K562 (cell line): Measurements from ENCODE around the gene TAS2R39. TPM values are rescaled to one million over a fixed set of nuclear protein-coding genes. Genes with fewer than 3 reads are reported as not detected.

Experiments used
- CTCF ChIP-seq, 3 experiments: IDR thresholded peaks in 2 of 3; conservative IDR thresholded peaks in 1 of 3; 2 replicates each; pipeline ENCODE4 v1.5.1; 2011 to 2012; ENCODE audit warnings: low read length in 3 of 3, mild to moderate bottlenecking in 3 of 3, control low read depth in 2 of 3, improper control_type of control experiment in 1 of 3, inconsistent platforms in 1 of 3, low read depth in 1 of 3, mixed read lengths in 1 of 3, moderate library complexity in 1 of 3; ENCODE audit not compliant: insufficient read depth in 2 of 3
- E4F1 ChIP-seq: fragments of 250-450 bp; sonication (Bioruptor Pico); IDR thresholded peaks from 2 replicates; pipeline ENCODE4 v1.5.0; 2021; ENCODE audit warnings: mild to moderate bottlenecking, borderline replicate concordance
- GTF3C2 ChIP-seq: IDR thresholded peaks from 3 replicates; pipeline ENCODE4 v1.6.1; 2011; ENCODE audit warnings: borderline replicate concordance, mild to moderate bottlenecking, moderate library complexity; ENCODE audit not compliant: insufficient read length; ENCODE audit errors: extremely low read depth
- PML ChIP-seq: IDR thresholded peaks from 2 replicates; pipeline ENCODE4 v1.6.1; 2012; ENCODE audit warnings: low read length, inconsistent platforms
- POLR3G ChIP-seq: IDR thresholded peaks from 2 replicates; pipeline ENCODE4 v1.6.1; 2011; ENCODE audit not compliant: insufficient read length, insufficient replicate concordance; ENCODE audit errors: extremely low read depth
- RUNX1 ChIP-seq: sonication (generic); IDR thresholded peaks from 2 replicates; pipeline ENCODE4 v1.6.1; 2016; ENCODE audit warnings: antibody characterized with exemption, low read depth
- TAF9B ChIP-seq: fragments of 450-650 bp; IDR thresholded peaks from 2 replicates; pipeline ENCODE4 v1.6.1; 2018; ENCODE audit warnings: mild to moderate bottlenecking; ENCODE audit not compliant: partially characterized antibody
- TCF7 ChIP-seq: sonication (generic); IDR thresholded peaks from 2 replicates; pipeline ENCODE4 v1.6.1; 2016; ENCODE audit warnings: antibody characterized with exemption, borderline replicate concordance
- TFE3 ChIP-seq: fragments of 450-650 bp; formaldehyde crosslinking; IDR thresholded peaks from 2 replicates; pipeline ENCODE4 v1.4.0; 2020; ENCODE audit warnings: mild to moderate bottlenecking, mixed read lengths
- ZBTB12 ChIP-seq: fragments of 250-450 bp; sonication (Bioruptor Pico); IDR thresholded peaks from 2 replicates; pipeline ENCODE4 v1.4.0; 2020
- ZBTB5 ChIP-seq: fragments of 450-650 bp; IDR thresholded peaks from 2 replicates; pipeline ENCODE4 v1.6.1; 2017; ENCODE audit warnings: antibody characterized with exemption
- ZNF121 ChIP-seq: sonication (generic); formaldehyde crosslinking; conservative IDR thresholded peaks from 2 replicates; pipeline ENCODE4 v1.8.0; 2022; ENCODE audit warnings: missing genetic modification reagents
- ZNF717 ChIP-seq: fragments of 250-450 bp; sonication (Bioruptor Pico); IDR thresholded peaks from 2 replicates; pipeline ENCODE4 v1.5.0; 2021
- polyA plus RNA-seq, 8 experiments: library from polyadenylated mRNA; depleted of rRNA in 4 of 8; stranded (reverse) in 5 of 8; unstranded in 3 of 8; fragments of >200 nt; fragmentation: Nextera tagmentation in 2 of 8; fragmentation: Illumina TruSeq in 1 of 8; extraction: Ambion mirVana in 2 of 8; extraction: Trizol in 1 of 8; gene quantifications; 2 replicates each; pipeline versions ENCODE4 v1.2.1 to v1.2.3, GENCODE V29; 2011 to 2014; ENCODE audit warnings: inconsistent platforms in 1 of 8, missing spikeins in 1 of 8
- total RNA-seq, 7 experiments: library from RNA; depleted of rRNA in 6 of 7; stranded (reverse); fragments of >200 nt in 6 of 7; fragmentation: Illumina TruSeq in 2 of 7; extraction: Trizol in 2 of 7; gene quantifications; 2 replicates each; pipeline versions ENCODE4 v1.2.1 to v1.2.3, GENCODE V29; 2011 to 2021; ENCODE audit warnings: low replicate concordance in 1 of 7

Gene TAS2R39
- total and polyA plus RNA-seq, 9 of the 15 experiments (the other 6 are each of a cell fraction or from before 2014, with no cell fraction given) = not detected

GRCh38 chr7:143214789-143215679 is 31.8 kb downstream of the TAS2R39 start (continued):
- TF ChIP-seq CTCF (IDR thresholded peaks at IDR 0.05 in 2 of 3, conservative IDR thresholded peaks at IDR 0.05 in 1 of 3; ENCODE audit: insufficient read depth in 2 of 3, low read depth in 1 of 3, low read length in 3 of 3) (peak; percentile 100), ZNF121 (CRISPR knock-in tag) (peak; percentile 85), ZBTB5 (no peak), RUNX1 (no peak), TFE3 (CRISPR knock-in tag) (no peak), POLR3G (no peak), ZNF717 (CRISPR knock-in tag) (no peak), E4F1 (CRISPR knock-in tag) (no peak), ZBTB12 (CRISPR knock-in tag) (no peak), TAF9B (no peak), PML (0 out of 2 replicates have a peak, but pooled peaks have one; percentile 23), TCF7 (no peak), GTF3C2 (no peak)
